ENCODE data around the gene CASTOR1.

GRCh38 chr22:30289141-30289979 is at the start of gene CASTOR1:
- TF ChIP-seq, protein P1, sequence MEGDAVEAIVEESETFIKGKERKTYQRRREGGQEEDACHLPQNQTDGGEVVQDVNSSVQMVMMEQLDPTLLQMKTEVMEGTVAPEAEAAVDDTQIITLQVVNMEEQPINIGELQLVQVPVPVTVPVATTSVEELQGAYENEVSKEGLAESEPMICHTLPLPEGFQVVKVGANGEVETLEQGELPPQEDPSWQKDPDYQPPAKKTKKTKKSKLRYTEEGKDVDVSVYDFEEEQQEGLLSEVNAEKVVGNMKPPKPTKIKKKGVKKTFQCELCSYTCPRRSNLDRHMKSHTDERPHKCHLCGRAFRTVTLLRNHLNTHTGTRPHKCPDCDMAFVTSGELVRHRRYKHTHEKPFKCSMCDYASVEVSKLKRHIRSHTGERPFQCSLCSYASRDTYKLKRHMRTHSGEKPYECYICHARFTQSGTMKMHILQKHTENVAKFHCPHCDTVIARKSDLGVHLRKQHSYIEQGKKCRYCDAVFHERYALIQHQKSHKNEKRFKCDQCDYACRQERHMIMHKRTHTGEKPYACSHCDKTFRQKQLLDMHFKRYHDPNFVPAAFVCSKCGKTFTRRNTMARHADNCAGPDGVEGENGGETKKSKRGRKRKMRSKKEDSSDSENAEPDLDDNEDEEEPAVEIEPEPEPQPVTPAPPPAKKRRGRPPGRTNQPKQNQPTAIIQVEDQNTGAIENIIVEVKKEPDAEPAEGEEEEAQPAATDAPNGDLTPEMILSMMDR (conservative IDR thresholded peaks at IDR 0.05; ENCODE audit: low read length), result no peak
- TF ChIP-seq EZH2phosphoT487 (IDR thresholded peaks at IDR 0.05; ENCODE audit: borderline replicate concordance, low read depth, low read length), result no peak

Measured in OCI-LY7 (cell line).